Lung (tissue), 12 donors: Measurements from ENCODE around the gene TLCD1. TPM values are rescaled to one million over a fixed set of nuclear protein-coding genes. Genes with fewer than 3 reads are reported as not detected.
"Not testable (repeated sequence)": the region's sequence is repeated elsewhere in the genome, so short reads cannot be mapped to it uniquely, and the experiment has no call there.

Experiments
- ATAC-seq: fragments of 200-7000 bp; cut with Tn5 transposase; one replicate; pipeline ENCODE4 v1.9.1; 2020; ENCODE audit warnings: moderate number of reproducible peaks; ENCODE audit not compliant: insufficient read depth, low FRiP score
- DNase-seq, 3 donors: peaks; one replicate each; pipeline ENCODE4 v3.0.0-alpha.2; 2013 to 2017
- H3K27ac ChIP-seq, 2 donors: one replicate each; pipeline ENCODE4 v1.5.1; 2013; ENCODE audit warnings: mild to moderate bottlenecking in 2 of 2, moderate library complexity in 2 of 2, control low read depth in 1 of 2, inconsistent platforms in 1 of 2, low read depth in 1 of 2, low read length in 1 of 2
- H3K27me3 ChIP-seq, 3 donors: one replicate each; pipeline ENCODE4 v1.5.1; 2013; ENCODE audit warnings: low read length in 2 of 3; ENCODE audit not compliant: control insufficient read depth in 3 of 3, insufficient read depth in 3 of 3
- H3K36me3 ChIP-seq, 4 donors: one replicate each; pipeline ENCODE4 v1.5.1; 2013; ENCODE audit warnings: low read length in 4 of 4, mild to moderate bottlenecking in 1 of 4, moderate library complexity in 1 of 4; ENCODE audit not compliant: control insufficient read depth in 4 of 4, insufficient read depth in 4 of 4
- H3K4me1 ChIP-seq, 5 donors: one replicate each; pipeline ENCODE4 v1.5.1; 2013; ENCODE audit warnings: low read length in 5 of 5, mild to moderate bottlenecking in 2 of 5, moderate library complexity in 1 of 5; ENCODE audit not compliant: control insufficient read depth in 5 of 5, insufficient read depth in 5 of 5
- H3K4me3 ChIP-seq: one replicate; pipeline ENCODE4 v1.5.1; 2013; ENCODE audit warnings: mild to moderate bottlenecking, control low read depth, moderate library complexity
- H3K9ac ChIP-seq, 2 donors: one replicate each; pipeline ENCODE4 v1.5.1; 2013; ENCODE audit warnings: low read length in 2 of 2, control low read depth in 1 of 2; ENCODE audit not compliant: insufficient read depth in 1 of 2
- H3K9me3 ChIP-seq, 4 donors: one replicate each; pipeline ENCODE4 v1.5.1; 2013; ENCODE audit warnings: low read length in 3 of 4, mild to moderate bottlenecking in 1 of 4, moderate library complexity in 1 of 4; ENCODE audit not compliant: control insufficient read depth in 4 of 4, insufficient read depth in 3 of 4
- WGBS, 2 donors: extraction: QIAGEN DNeasy Blood & Tissue Kit; methylation state at CpG; one replicate each; pipeline ENCODE4 v1.1.7; 2013; 5-methylcytosine and 5-hydroxymethylcytosine counted together
- polyA plus RNA-seq, 2 donors: library from polyadenylated mRNA; stranded (reverse); fragments of 200-250 nt; gene quantifications; one replicate each; pipeline ENCODE4 v1.2.1, GENCODE V29; 2013
- total RNA-seq, 2 donors: library from RNA; depleted of rRNA in 1 of 2; stranded (reverse); fragments of >200 nt in 1 of 2; gene quantifications; one replicate each; pipeline ENCODE4 v1.2.1, GENCODE V29; 2014 to 2021
- TF ChIP-seq, protein P1 (sequence below): IDR thresholded peaks from 2 replicates; pipeline ENCODE4 v1.5.1; 2012; ENCODE audit warnings: mild to moderate bottlenecking; ENCODE audit errors: control extremely low read depth, extremely low read depth
- donor health status: control.
- donor health status: control.
- donor health status: Bipolar disorder and iron deficiency.
- donor health status: healthy.
- donor health status: DM: yes; HTN: yes; CAD: no.

Gene TLCD1
- total and polyA plus RNA-seq, 4 donors, result 3.8 to 42.0 (median 28.7) TPM

DNA sequence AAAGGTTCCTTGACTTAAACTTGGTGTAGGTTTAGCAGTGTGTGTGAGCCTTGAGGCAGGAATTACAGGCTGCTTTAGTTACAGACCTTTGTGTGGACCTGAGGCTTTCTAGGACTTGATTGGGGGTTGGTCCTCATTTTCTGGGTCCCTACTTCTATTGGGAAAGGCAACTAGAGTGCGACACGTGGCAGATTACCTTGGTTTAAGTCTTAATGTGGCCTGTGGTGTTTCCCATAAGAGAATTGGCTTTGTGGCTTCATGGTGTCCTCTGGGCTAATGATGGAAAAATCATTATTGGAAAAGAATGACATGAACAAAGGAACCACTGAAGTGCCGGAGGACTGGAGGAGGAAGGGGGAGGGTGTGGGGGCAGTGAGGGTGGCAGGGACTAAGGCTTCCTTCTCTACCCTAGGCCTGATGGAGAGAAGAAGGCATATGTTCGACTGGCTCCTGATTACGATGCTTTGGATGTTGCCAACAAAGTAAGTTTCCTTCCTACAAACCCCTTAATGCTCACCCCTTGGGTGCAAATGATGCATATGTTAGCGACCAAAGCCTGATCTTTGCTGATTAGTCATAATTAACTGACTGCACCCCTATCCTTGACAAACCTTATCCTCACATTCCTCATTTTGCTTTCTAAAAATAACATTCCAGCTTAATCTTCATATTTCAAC, 2.7 kb downstream of the TLCD1 start:
- TF ChIP-seq, protein P1, sequence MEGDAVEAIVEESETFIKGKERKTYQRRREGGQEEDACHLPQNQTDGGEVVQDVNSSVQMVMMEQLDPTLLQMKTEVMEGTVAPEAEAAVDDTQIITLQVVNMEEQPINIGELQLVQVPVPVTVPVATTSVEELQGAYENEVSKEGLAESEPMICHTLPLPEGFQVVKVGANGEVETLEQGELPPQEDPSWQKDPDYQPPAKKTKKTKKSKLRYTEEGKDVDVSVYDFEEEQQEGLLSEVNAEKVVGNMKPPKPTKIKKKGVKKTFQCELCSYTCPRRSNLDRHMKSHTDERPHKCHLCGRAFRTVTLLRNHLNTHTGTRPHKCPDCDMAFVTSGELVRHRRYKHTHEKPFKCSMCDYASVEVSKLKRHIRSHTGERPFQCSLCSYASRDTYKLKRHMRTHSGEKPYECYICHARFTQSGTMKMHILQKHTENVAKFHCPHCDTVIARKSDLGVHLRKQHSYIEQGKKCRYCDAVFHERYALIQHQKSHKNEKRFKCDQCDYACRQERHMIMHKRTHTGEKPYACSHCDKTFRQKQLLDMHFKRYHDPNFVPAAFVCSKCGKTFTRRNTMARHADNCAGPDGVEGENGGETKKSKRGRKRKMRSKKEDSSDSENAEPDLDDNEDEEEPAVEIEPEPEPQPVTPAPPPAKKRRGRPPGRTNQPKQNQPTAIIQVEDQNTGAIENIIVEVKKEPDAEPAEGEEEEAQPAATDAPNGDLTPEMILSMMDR, result no peak
- Histone ChIP-seq H3K27ac (no peak overlapping the region), H3K9ac (no peak overlapping the region), H3K27me3 (no peaks in the 10 kb centered on the region), H3K4me3 (no peak overlapping the region), H3K36me3 (peaks cover 9 to 35% (median 25%) of the 10 kb centered on the region in 4 donors), H3K9me3 (no peaks in the 10 kb centered on the region), H3K4me1 (peaks cover 0 to 60% (median 19%) of the 10 kb centered on the region in 5 donors)
- DNase-seq (no peak), ATAC-seq (no peak)
- 79 to 88% methylated on average over 6 of the region's 6 CpGs for WGBS, 2 donors

GRCh38 chr17:28722417-28723158, 3.4 kb downstream of the TLCD1 start:
- H3K4me1 ChIP-seq, result peaks cover 0 to 57% (median 19%) of the 10 kb centered on the region in 5 donors
- H3K36me3 ChIP-seq, result peaks cover 9 to 35% (median 25%) of the 10 kb centered on the region in 4 donors
- H3K9me3 ChIP-seq, result no peaks in the 10 kb centered on the region
- H3K9ac ChIP-seq, result no peak overlapping the region
- TF ChIP-seq, protein P1, result no peak
- H3K4me3 ChIP-seq, result no peak overlapping the region
- ATAC-seq, result no peak
- DNase-seq, result no peak
- H3K27me3 ChIP-seq, result no peaks in the 10 kb centered on the region
- no peak overlapping the region for H3K27ac ChIP-seq
- 71 to 79% methylated on average over 7 of the region's 7 CpGs for WGBS, 2 donors

- Histone ChIP-seq H3K9ac (peak overlapping the region in 1 of 2 donors; percentile 94), H3K4me3 (peak overlapping the region; percentile 25), H3K36me3 (peaks cover 9 to 35% (median 27%) of the 10 kb centered on the region in 4 donors), H3K4me1 (peaks cover 0 to 61% (median 20%) of the 10 kb centered on the region in 5 donors)
- H3K9me3 ChIP-seq, H3K27me3 ChIP-seq, H3K27ac ChIP-seq, ATAC-seq, DNase-seq: not testable (repeated sequence)
- 36 to 52% methylated on average over 19 of the region's 19 CpGs for WGBS, 2 donors
Observed at GRCh38 chr17:28720997-28721329, 5.1 kb downstream of the TLCD1 start.

- Histone ChIP-seq H3K9ac (peak overlapping the region; percentile 69 to 94), H3K4me1 (peaks cover 0 to 62% (median 21%) of the 10 kb centered on the region in 5 donors), H3K9me3 (no peaks in the 10 kb centered on the region), H3K4me3 (peak overlapping the region; percentile 82), H3K36me3 (peaks cover 9 to 39% (median 29%) of the 10 kb centered on the region in 4 donors), H3K27ac (peak overlapping the region; percentile 71 to 87), H3K27me3 (no peaks in the 10 kb centered on the region)
- DNase-seq (no peak), ATAC-seq (no peak)
- 3 to 4% methylated on average over 25 to 30 of the region's 30 CpGs for WGBS, 2 donors
- TF ChIP-seq, protein P1, result no peak
Observed at GRCh38 chr17:28720247-28720996, 5.6 kb downstream of the TLCD1 start.
